HAP-1 (cell line): ENCODE measurements around the gene ZMAT5.

Experiments
- DNase-seq, 2 experiments: peaks; one replicate each; pipeline ENCODE4 v3.0.0-alpha.2; 2016 to 2020; ENCODE audit warnings: low spot score in 2 of 2
- H3K27me3 ChIP-seq: fragments of 250-450 bp; sonication (Bioruptor Pico); 2 replicates; pipeline ENCODE4 v1.5.1; 2020; ENCODE audit warnings: low read depth, mild to moderate bottlenecking, moderate library complexity
- H3K36me3 ChIP-seq: fragments of 250-450 bp; sonication (Bioruptor Pico); replicated peaks from 2 replicates; pipeline ENCODE4 v1.5.1; 2020; ENCODE audit warnings: mild to moderate bottlenecking
- H3K4me1 ChIP-seq: fragments of 250-450 bp; sonication (Bioruptor Pico); 2 replicates; pipeline ENCODE4 v1.5.1; 2020; ENCODE audit warnings: mild to moderate bottlenecking
- H3K4me3 ChIP-seq: fragments of 250-450 bp; sonication (Bioruptor Pico); 2 replicates; pipeline ENCODE4 v1.5.1; 2020; ENCODE audit warnings: mild to moderate bottlenecking, moderate library complexity
- H3K9me3 ChIP-seq: fragments of 250-450 bp; sonication (Bioruptor Pico); 2 replicates; pipeline ENCODE4 v1.5.1; 2020; ENCODE audit warnings: mild to moderate bottlenecking, moderate library complexity
- in situ Hi-C: fragments of 300-500 bp; cut with MboI; formaldehyde crosslinking; loops from 3 replicates; pipeline ENCODE4 v1.14.3; 2020; ENCODE audit warnings: low sequenced_read_pairs, inconsistent platforms, mixed read lengths

The ZMAT5 gene

GRCh38 chr22:29724843-29725242, 42.0 kb downstream of the ZMAT5 start:
- DNase-seq = no peak
- Histone ChIP-seq H3K9me3 (no peaks in the 10 kb centered on the region), H3K27me3 (peaks cover 13% of the 10 kb centered on the region), H3K4me3 (no peak overlapping the region), H3K36me3 (no peaks in the 10 kb centered on the region), H3K4me1 (no peaks in the 10 kb centered on the region)
- in situ Hi-C loops = no loop called here

GRCh38 chr22:29723766-29724165, 43.0 kb downstream of the ZMAT5 start:
- peaks cover 22% of the 10 kb centered on the region for H3K27me3 ChIP-seq
- no peaks in the 10 kb centered on the region for H3K36me3 ChIP-seq
- no peaks in the 10 kb centered on the region for H3K4me1 ChIP-seq
- H3K9me3 ChIP-seq = no peaks in the 10 kb centered on the region
- no peak for DNase-seq
- in situ Hi-C loops = no loop called here
- H3K4me3 ChIP-seq = no peak overlapping the region

GRCh38 chr22:29722587-29722986, 44.2 kb downstream of the ZMAT5 start:
- Histone ChIP-seq H3K4me1 (no peaks in the 10 kb centered on the region), H3K27me3 (peaks cover 31% of the 10 kb centered on the region), H3K4me3 (no peak overlapping the region), H3K9me3 (no peaks in the 10 kb centered on the region), H3K36me3 (no peaks in the 10 kb centered on the region)
- in situ Hi-C loops = no loop called here
- no peak for DNase-seq

- H3K27me3 ChIP-seq = peaks cover 32% of the 10 kb centered on the region
- no peaks in the 10 kb centered on the region for H3K9me3 ChIP-seq
- in situ Hi-C loops = no loop called here
These were observed 44.7 kb downstream of the ZMAT5 start for GRCh38 chr22:29722151-29722550.

GRCh38 chr22:29720811-29721323, 45.9 kb downstream of the ZMAT5 start:
- in situ Hi-C loops = no loop called here
- peaks cover 36% of the 10 kb centered on the region for H3K27me3 ChIP-seq
- no peak overlapping the region for H3K4me3 ChIP-seq

More at GRCh38 chr22:29722151-29722550, 44.7 kb downstream of the ZMAT5 start:
- no peaks in the 10 kb centered on the region for H3K36me3 ChIP-seq
- no peaks in the 10 kb centered on the region for H3K4me1 ChIP-seq
- DNase-seq = no peak
- no peak overlapping the region for H3K4me3 ChIP-seq

GRCh38 chr22:29719899-29720645, 46.7 kb downstream of the ZMAT5 start, which contains the start of gene CABP7:
Gene CABP7 (plus strand): TSS chr22:29720003. CDS start chr22:29720425, 422 bp downstream.
- no peaks in the 10 kb centered on the region for H3K36me3 ChIP-seq
- H3K9me3 ChIP-seq = no peaks in the 10 kb centered on the region
- no peaks in the 10 kb centered on the region for H3K4me1 ChIP-seq
- H3K27me3 ChIP-seq = peaks cover 40% of the 10 kb centered on the region
- no peak within 1 kb of the TSS for H3K4me3 ChIP-seq
- in situ Hi-C loops = no loop called here
- no peak for DNase-seq

More at GRCh38 chr22:29720811-29721323, 45.9 kb downstream of the ZMAT5 start:
- H3K36me3 ChIP-seq = no peaks in the 10 kb centered on the region
- H3K4me1 ChIP-seq = no peaks in the 10 kb centered on the region
- DNase-seq = no peak
- no peaks in the 10 kb centered on the region for H3K9me3 ChIP-seq

GRCh38 chr22:29718949-29719898, 47.6 kb downstream of the ZMAT5 start:
- Histone ChIP-seq H3K36me3 (no peaks in the 10 kb centered on the region), H3K9me3 (no peaks in the 10 kb centered on the region), H3K4me3 (no peak overlapping the region), H3K27me3 (peaks cover 40% of the 10 kb centered on the region), H3K4me1 (no peaks in the 10 kb centered on the region)
- no peak for DNase-seq
- in situ Hi-C loops = no loop called here

- Histone ChIP-seq H3K4me3 (no peak overlapping the region), H3K9me3 (no peaks in the 10 kb centered on the region), H3K4me1 (no peaks in the 10 kb centered on the region), H3K27me3 (peaks cover 40% of the 10 kb centered on the region), H3K36me3 (no peaks in the 10 kb centered on the region)
- in situ Hi-C loops = no loop called here
- no peak for DNase-seq
These were observed 49.0 kb downstream of the ZMAT5 start for GRCh38 chr22:29717789-29718188.

GRCh38 chr22:29716814-29717545, 49.8 kb downstream of the ZMAT5 start:
- Histone ChIP-seq H3K27me3 (peaks cover 40% of the 10 kb centered on the region), H3K9me3 (no peaks in the 10 kb centered on the region), H3K36me3 (no peaks in the 10 kb centered on the region), H3K4me3 (no peak overlapping the region), H3K4me1 (no peaks in the 10 kb centered on the region)
- peak; percentile 47 to 80 for DNase-seq
- in situ Hi-C loops = no loop called here

- Histone ChIP-seq H3K36me3 (no peaks in the 10 kb centered on the region), H3K4me3 (no peak overlapping the region), H3K4me1 (no peaks in the 10 kb centered on the region), H3K9me3 (no peaks in the 10 kb centered on the region), H3K27me3 (peaks cover 32% of the 10 kb centered on the region)
- in situ Hi-C loops = no loop called here
- no peak for DNase-seq
These were observed 51.1 kb downstream of the ZMAT5 start for GRCh38 chr22:29715705-29716104.

- Histone ChIP-seq H3K27me3 (peaks cover 31% of the 10 kb centered on the region), H3K9me3 (no peaks in the 10 kb centered on the region), H3K36me3 (no peaks in the 10 kb centered on the region), H3K4me1 (no peaks in the 10 kb centered on the region), H3K4me3 (no peak overlapping the region)
- in situ Hi-C loops = no loop called here
- DNase-seq = no peak
These were observed 51.6 kb downstream of the ZMAT5 start for GRCh38 chr22:29715240-29715639.

- Histone ChIP-seq H3K4me3 (no peak overlapping the region), H3K27me3 (peaks cover 19% of the 10 kb centered on the region; the same call in 1 of the 2 replicates), H3K36me3 (no peaks in the 10 kb centered on the region), H3K4me1 (no peaks in the 10 kb centered on the region), H3K9me3 (no peaks in the 10 kb centered on the region)
- DNase-seq = no peak
- in situ Hi-C loops = no loop called here
These were observed 53.6 kb downstream of the ZMAT5 start for GRCh38 chr22:29713156-29713727.

- Histone ChIP-seq H3K9me3 (no peaks in the 10 kb centered on the region), H3K4me1 (no peaks in the 10 kb centered on the region), H3K4me3 (no peak overlapping the region), H3K27me3 (peaks cover 11% of the 10 kb centered on the region; the same call in 1 of the 2 replicates), H3K36me3 (no peaks in the 10 kb centered on the region)
- DNase-seq = no peak
- in situ Hi-C loops = no loop called here
These were observed 54.7 kb downstream of the ZMAT5 start for GRCh38 chr22:29712119-29712518.
